ENCODE measurements around the gene CNN2. TPM values are rescaled to one million over a fixed set of nuclear protein-coding genes. Genes with fewer than 3 reads are reported as not detected.

Gene CNN2
- total RNA-seq, 1 experiment from 2014 or later = 524 TPM

DNA sequence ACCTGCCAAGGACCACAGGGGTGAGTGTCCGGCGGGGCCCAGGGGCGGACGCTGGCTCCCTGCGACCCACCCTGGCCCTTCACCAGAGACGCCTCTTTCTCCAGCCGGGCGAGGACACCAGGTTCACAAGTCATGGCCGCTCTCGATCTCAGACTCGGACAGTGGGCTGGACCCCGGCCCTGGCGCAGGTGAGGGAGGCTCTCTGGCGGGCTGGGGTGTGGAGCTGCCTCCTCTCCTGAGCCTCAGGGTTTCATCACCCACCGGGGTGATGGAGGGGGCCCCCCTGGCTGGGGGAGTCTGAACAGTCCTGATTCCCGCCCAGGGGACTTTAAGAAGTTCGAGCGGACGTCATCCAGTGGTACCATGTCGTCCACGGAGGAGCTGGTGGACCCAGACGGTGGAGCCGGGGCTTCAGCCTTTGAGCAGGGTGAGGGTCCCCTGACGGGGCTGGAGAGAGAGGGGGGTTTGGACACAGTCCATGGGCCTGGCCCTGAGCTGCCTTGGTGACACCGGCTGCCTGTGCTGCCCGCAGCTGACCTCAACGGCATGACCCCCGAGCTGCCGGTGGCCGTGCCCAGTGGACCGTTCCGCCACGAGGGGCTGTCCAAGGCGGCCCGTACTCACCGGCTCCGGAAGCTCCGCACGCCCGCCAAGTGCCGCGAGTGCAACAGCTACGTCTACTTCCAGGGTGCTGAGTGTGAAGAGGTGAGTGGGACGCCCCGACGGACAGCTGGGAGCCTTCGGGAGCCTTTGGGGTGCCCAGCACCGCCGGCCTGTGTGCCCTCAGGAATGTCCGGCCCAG lies 54.2 kb downstream of the CNN2 start:
- no peak overlapping the region for H4K8ac ChIP-seq (replicated peaks; ENCODE audit: insufficient read length, low read depth, low read length)
- no peak overlapping the region for H2AFZ ChIP-seq (ENCODE audit: low read length)
- TF ChIP-seq, protein P1, sequence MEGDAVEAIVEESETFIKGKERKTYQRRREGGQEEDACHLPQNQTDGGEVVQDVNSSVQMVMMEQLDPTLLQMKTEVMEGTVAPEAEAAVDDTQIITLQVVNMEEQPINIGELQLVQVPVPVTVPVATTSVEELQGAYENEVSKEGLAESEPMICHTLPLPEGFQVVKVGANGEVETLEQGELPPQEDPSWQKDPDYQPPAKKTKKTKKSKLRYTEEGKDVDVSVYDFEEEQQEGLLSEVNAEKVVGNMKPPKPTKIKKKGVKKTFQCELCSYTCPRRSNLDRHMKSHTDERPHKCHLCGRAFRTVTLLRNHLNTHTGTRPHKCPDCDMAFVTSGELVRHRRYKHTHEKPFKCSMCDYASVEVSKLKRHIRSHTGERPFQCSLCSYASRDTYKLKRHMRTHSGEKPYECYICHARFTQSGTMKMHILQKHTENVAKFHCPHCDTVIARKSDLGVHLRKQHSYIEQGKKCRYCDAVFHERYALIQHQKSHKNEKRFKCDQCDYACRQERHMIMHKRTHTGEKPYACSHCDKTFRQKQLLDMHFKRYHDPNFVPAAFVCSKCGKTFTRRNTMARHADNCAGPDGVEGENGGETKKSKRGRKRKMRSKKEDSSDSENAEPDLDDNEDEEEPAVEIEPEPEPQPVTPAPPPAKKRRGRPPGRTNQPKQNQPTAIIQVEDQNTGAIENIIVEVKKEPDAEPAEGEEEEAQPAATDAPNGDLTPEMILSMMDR (conservative IDR thresholded peaks at IDR 0.05) = no peak
- H3K4me1 Mint-ChIP-seq = peaks cover 3 to 9% of the 10 kb centered on the region in 2 experiments; a peak in 2 of 4 replicates
- no peaks in the 10 kb centered on the region for H3K79me1 ChIP-seq (ENCODE audit: insufficient read depth, low read depth, low read length, poor library complexity, severe bottlenecking)
- no peak overlapping the region for H3T11ph ChIP-seq (ENCODE audit: low read length)
- H3K4me3 Mint-ChIP-seq = peak overlapping the region; percentile 15 to 55; a peak in 2 of 5 replicates
- no peak overlapping the region for H2BK20ac ChIP-seq (ENCODE audit: low read depth, low read length, poor library complexity, severe bottlenecking)
- no peak overlapping the region for H4K91ac ChIP-seq (ENCODE audit: insufficient read length, low read depth, low read length)
- H2BK15ac ChIP-seq (ENCODE audit: low read depth, low read length) = no peak overlapping the region
- no peaks in the 10 kb centered on the region for H4K20me1 ChIP-seq (ENCODE audit: control insufficient read depth, insufficient read depth, insufficient read length)
- no peak overlapping the region for H4K5ac ChIP-seq (ENCODE audit: insufficient read length, low read depth, low read length)
- no peak overlapping the region for H2BK120ac ChIP-seq (ENCODE audit: low read depth, low read length, poor library complexity, severe bottlenecking)
- peaks cover 17 to 51% (median 44%) of the 10 kb centered on the region in 3 experiments for H3K36me3 Mint-ChIP-seq (ENCODE audit: insufficient read depth in 1 of 3, low read depth in 3 of 3)
- H3K4ac ChIP-seq (ENCODE audit: low read depth, low read length) = no peak overlapping the region
- peaks cover 1% of the 10 kb centered on the region for H3K27me3 Mint-ChIP-seq (ENCODE audit: low read depth)
- H3K4me2 ChIP-seq (ENCODE audit: insufficient read depth, insufficient read length, low read length) = no peak overlapping the region
- no peaks in the 10 kb centered on the region for H3K27me3 ChIP-seq (ENCODE audit: insufficient read depth, low read length)
- no peak overlapping the region for H3K56ac ChIP-seq (ENCODE audit: insufficient read length, low read depth, low read length)
- WGBS (ENCODE audit: extremely low coverage, insufficient read length, low lambda C conversion rate) = no CpG with 5 or more reads among the region's 50 CpGs
- DNase-seq = no peak
- H3K23me2 ChIP-seq (ENCODE audit: insufficient read length, low read depth, low read length, poor library complexity, severe bottlenecking) = no peaks in the 10 kb centered on the region
- H3K9ac ChIP-seq (ENCODE audit: extremely low read depth, insufficient read length, low read length) = no peak overlapping the region
- H3K9me3 ChIP-seq (ENCODE audit: control insufficient read depth, low read depth, low read length) = no peaks in the 10 kb centered on the region
- H3K23ac ChIP-seq (ENCODE audit: insufficient read length, low read depth, low read length) = no peak overlapping the region
- H2AK5ac ChIP-seq (ENCODE audit: insufficient read length, low read length) = no peak overlapping the region
- H2BK12ac ChIP-seq (ENCODE audit: insufficient read length, low read depth, low read length) = no peak overlapping the region
- H3K27ac Mint-ChIP-seq = no peak overlapping the region
- no peaks in the 10 kb centered on the region for H3K4me1 ChIP-seq (ENCODE audit: insufficient read depth, low read length)
- H3K79me2 ChIP-seq (ENCODE audit: insufficient read depth, low read length) = no peaks in the 10 kb centered on the region
- H3K27ac ChIP-seq (ENCODE audit: insufficient read length, low read depth, low read length) = no peak overlapping the region
- H3K14ac ChIP-seq (ENCODE audit: insufficient read depth, low read length) = no peak overlapping the region
- H3K9me3 Mint-ChIP-seq = no peaks in the 10 kb centered on the region
- no peak overlapping the region for H2BK5ac ChIP-seq (ENCODE audit: insufficient read length, low read length)
- no peak overlapping the region for H3K18ac ChIP-seq (ENCODE audit: insufficient read length, low read depth, low read length)

All from H9 (cell line).